Measurements from ENCODE around the gene SPEN.

- TF ChIP-seq, protein P1, sequence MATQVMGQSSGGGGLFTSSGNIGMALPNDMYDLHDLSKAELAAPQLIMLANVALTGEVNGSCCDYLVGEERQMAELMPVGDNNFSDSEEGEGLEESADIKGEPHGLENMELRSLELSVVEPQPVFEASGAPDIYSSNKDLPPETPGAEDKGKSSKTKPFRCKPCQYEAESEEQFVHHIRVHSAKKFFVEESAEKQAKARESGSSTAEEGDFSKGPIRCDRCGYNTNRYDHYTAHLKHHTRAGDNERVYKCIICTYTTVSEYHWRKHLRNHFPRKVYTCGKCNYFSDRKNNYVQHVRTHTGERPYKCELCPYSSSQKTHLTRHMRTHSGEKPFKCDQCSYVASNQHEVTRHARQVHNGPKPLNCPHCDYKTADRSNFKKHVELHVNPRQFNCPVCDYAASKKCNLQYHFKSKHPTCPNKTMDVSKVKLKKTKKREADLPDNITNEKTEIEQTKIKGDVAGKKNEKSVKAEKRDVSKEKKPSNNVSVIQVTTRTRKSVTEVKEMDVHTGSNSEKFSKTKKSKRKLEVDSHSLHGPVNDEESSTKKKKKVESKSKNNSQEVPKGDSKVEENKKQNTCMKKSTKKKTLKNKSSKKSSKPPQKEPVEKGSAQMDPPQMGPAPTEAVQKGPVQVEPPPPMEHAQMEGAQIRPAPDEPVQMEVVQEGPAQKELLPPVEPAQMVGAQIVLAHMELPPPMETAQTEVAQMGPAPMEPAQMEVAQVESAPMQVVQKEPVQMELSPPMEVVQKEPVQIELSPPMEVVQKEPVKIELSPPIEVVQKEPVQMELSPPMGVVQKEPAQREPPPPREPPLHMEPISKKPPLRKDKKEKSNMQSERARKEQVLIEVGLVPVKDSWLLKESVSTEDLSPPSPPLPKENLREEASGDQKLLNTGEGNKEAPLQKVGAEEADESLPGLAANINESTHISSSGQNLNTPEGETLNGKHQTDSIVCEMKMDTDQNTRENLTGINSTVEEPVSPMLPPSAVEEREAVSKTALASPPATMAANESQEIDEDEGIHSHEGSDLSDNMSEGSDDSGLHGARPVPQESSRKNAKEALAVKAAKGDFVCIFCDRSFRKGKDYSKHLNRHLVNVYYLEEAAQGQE (IDR thresholded peaks at IDR 0.05; ENCODE audit: borderline replicate concordance), result no peak
- TF ChIP-seq TAF1 (IDR thresholded peaks at IDR 0.05; ENCODE audit: low read depth), result no peak
- TF ChIP-seq, protein P2, sequence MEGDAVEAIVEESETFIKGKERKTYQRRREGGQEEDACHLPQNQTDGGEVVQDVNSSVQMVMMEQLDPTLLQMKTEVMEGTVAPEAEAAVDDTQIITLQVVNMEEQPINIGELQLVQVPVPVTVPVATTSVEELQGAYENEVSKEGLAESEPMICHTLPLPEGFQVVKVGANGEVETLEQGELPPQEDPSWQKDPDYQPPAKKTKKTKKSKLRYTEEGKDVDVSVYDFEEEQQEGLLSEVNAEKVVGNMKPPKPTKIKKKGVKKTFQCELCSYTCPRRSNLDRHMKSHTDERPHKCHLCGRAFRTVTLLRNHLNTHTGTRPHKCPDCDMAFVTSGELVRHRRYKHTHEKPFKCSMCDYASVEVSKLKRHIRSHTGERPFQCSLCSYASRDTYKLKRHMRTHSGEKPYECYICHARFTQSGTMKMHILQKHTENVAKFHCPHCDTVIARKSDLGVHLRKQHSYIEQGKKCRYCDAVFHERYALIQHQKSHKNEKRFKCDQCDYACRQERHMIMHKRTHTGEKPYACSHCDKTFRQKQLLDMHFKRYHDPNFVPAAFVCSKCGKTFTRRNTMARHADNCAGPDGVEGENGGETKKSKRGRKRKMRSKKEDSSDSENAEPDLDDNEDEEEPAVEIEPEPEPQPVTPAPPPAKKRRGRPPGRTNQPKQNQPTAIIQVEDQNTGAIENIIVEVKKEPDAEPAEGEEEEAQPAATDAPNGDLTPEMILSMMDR (IDR thresholded peaks at IDR 0.05; ENCODE audit: poor library complexity, severe bottlenecking), result no peak
- no peak for TF ChIP-seq SMC3 (conservative IDR thresholded peaks at IDR 0.05; ENCODE audit: poor library complexity)
- TF ChIP-seq EP300 (conservative IDR thresholded peaks at IDR 0.05; ENCODE audit: poor library complexity, severe bottlenecking), result no peak
- TF ChIP-seq EZH2 (IDR thresholded peaks at IDR 0.05; ENCODE audit: borderline replicate concordance, insufficient read depth, low read length, poor library complexity, severe bottlenecking), result no peak
These were observed 48.3 kb upstream of the SPEN start for GRCh38 chr1:15799004-15799867.

All from neural cell (in vitro differentiated cells).